ENCODE measurements around the gene USP5.
"Not testable (repeated sequence)": the region's sequence is repeated elsewhere in the genome, so short reads cannot be mapped to it uniquely, and the experiment has no call there.

Gene USP5

GRCh38 chr12:6887460-6887859, 35.5 kb downstream of the USP5 start:
- H3K36me3 ChIP-seq (ENCODE audit: control insufficient read depth in 2 of 2, insufficient read depth in 2 of 2, low read length in 2 of 2): peaks cover 0 to 4% of the 10 kb centered on the region in 2 donors
- H3K4me3 ChIP-seq (ENCODE audit: low read length in 2 of 2): no peak overlapping the region
- H3K27me3 ChIP-seq (ENCODE audit: control insufficient read depth in 2 of 2, insufficient read depth in 2 of 2, low read length in 2 of 2): no peaks in the 10 kb centered on the region
- H3K27ac ChIP-seq (ENCODE audit: low read depth in 2 of 2, low read length in 2 of 2): no peak overlapping the region
- H3K9me3 ChIP-seq (ENCODE audit: control insufficient read depth in 2 of 2, low read length in 2 of 2): no peaks in the 10 kb centered on the region
- H3K9ac ChIP-seq (ENCODE audit: low read depth in 1 of 2, low read length in 2 of 2): no peak overlapping the region
- peaks cover 8 to 11% of the 10 kb centered on the region in 2 donors for H3K4me1 ChIP-seq (ENCODE audit: control insufficient read depth in 2 of 2, insufficient read depth in 2 of 2, low read length in 2 of 2)

GRCh38 chr12:6888360-6888759, 36.4 kb downstream of the USP5 start:
- no peak overlapping the region for H3K9ac ChIP-seq (ENCODE audit: low read depth in 1 of 2, low read length in 2 of 2)
- H3K4me1 ChIP-seq (ENCODE audit: control insufficient read depth in 2 of 2, insufficient read depth in 2 of 2, low read length in 2 of 2): peaks cover 8 to 11% of the 10 kb centered on the region in 2 donors
- H3K36me3 ChIP-seq (ENCODE audit: control insufficient read depth in 2 of 2, insufficient read depth in 2 of 2, low read length in 2 of 2): peaks cover 0 to 4% of the 10 kb centered on the region in 2 donors
- no peak overlapping the region for H3K4me3 ChIP-seq (ENCODE audit: low read length in 2 of 2)
- H3K27ac ChIP-seq (ENCODE audit: low read depth in 2 of 2, low read length in 2 of 2): no peak overlapping the region
- H3K9me3 ChIP-seq (ENCODE audit: control insufficient read depth in 2 of 2, low read length in 2 of 2): no peaks in the 10 kb centered on the region
- H3K27me3 ChIP-seq (ENCODE audit: control insufficient read depth in 2 of 2, insufficient read depth in 2 of 2, low read length in 2 of 2): no peaks in the 10 kb centered on the region

GRCh38 chr12:6888794-6889193, 36.8 kb downstream of the USP5 start:
- not testable (repeated sequence) for H3K27ac ChIP-seq (ENCODE audit: low read depth in 2 of 2, low read length in 2 of 2); H3K36me3 ChIP-seq (ENCODE audit: control insufficient read depth in 2 of 2, insufficient read depth in 2 of 2, low read length in 2 of 2); H3K27me3 ChIP-seq (ENCODE audit: control insufficient read depth in 2 of 2, insufficient read depth in 2 of 2, low read length in 2 of 2); H3K4me3 ChIP-seq (ENCODE audit: low read length in 2 of 2); H3K9ac ChIP-seq (ENCODE audit: low read depth in 1 of 2, low read length in 2 of 2); H3K9me3 ChIP-seq (ENCODE audit: control insufficient read depth in 2 of 2, low read length in 2 of 2)
- peaks cover 8 to 11% of the 10 kb centered on the region in 2 donors for H3K4me1 ChIP-seq (ENCODE audit: control insufficient read depth in 2 of 2, insufficient read depth in 2 of 2, low read length in 2 of 2)

GRCh38 chr12:6889775-6890573, 38.0 kb downstream of the USP5 start:
- Histone ChIP-seq H3K4me1 (ENCODE audit: control insufficient read depth in 2 of 2, insufficient read depth in 2 of 2, low read length in 2 of 2) (peaks cover 8 to 11% of the 10 kb centered on the region in 2 donors), H3K9ac (ENCODE audit: low read depth in 1 of 2, low read length in 2 of 2) (peak overlapping the region in 1 of 2 donors; percentile 81), H3K27ac (ENCODE audit: low read depth in 2 of 2, low read length in 2 of 2) (peak overlapping the region; percentile 83 to 88), H3K4me3 (ENCODE audit: low read length in 2 of 2) (peak overlapping the region; percentile 75 to 86)
- not testable (repeated sequence) for H3K9me3 ChIP-seq (ENCODE audit: control insufficient read depth in 2 of 2, low read length in 2 of 2); H3K36me3 ChIP-seq (ENCODE audit: control insufficient read depth in 2 of 2, insufficient read depth in 2 of 2, low read length in 2 of 2); H3K27me3 ChIP-seq (ENCODE audit: control insufficient read depth in 2 of 2, insufficient read depth in 2 of 2, low read length in 2 of 2)

- peak overlapping the region; percentile 86 to 90 for H3K9ac ChIP-seq (ENCODE audit: low read depth in 1 of 2, low read length in 2 of 2)
- H3K27ac ChIP-seq (ENCODE audit: low read depth in 2 of 2, low read length in 2 of 2): peak overlapping the region; percentile 88 to 94
- peak overlapping the region; percentile 85 to 86 for H3K4me3 ChIP-seq (ENCODE audit: low read length in 2 of 2)
- peaks cover 8 to 11% of the 10 kb centered on the region in 2 donors for H3K4me1 ChIP-seq (ENCODE audit: control insufficient read depth in 2 of 2, insufficient read depth in 2 of 2, low read length in 2 of 2)
- H3K27me3 ChIP-seq (ENCODE audit: control insufficient read depth in 2 of 2, insufficient read depth in 2 of 2, low read length in 2 of 2): no peaks in the 10 kb centered on the region
- no peaks in the 10 kb centered on the region for H3K36me3 ChIP-seq (ENCODE audit: control insufficient read depth in 2 of 2, insufficient read depth in 2 of 2, low read length in 2 of 2)
- no peaks in the 10 kb centered on the region for H3K9me3 ChIP-seq (ENCODE audit: control insufficient read depth in 2 of 2, low read length in 2 of 2)
Measured at GRCh38 chr12:6890789-6891645, 39.1 kb downstream of the USP5 start.

- H3K9me3 ChIP-seq (ENCODE audit: control insufficient read depth in 2 of 2, low read length in 2 of 2): no peaks in the 10 kb centered on the region
- peak overlapping the region; percentile 88 to 94 for H3K27ac ChIP-seq (ENCODE audit: low read depth in 2 of 2, low read length in 2 of 2)
- no peaks in the 10 kb centered on the region for H3K27me3 ChIP-seq (ENCODE audit: control insufficient read depth in 2 of 2, insufficient read depth in 2 of 2, low read length in 2 of 2)
- peaks cover 8 to 11% of the 10 kb centered on the region in 2 donors for H3K4me1 ChIP-seq (ENCODE audit: control insufficient read depth in 2 of 2, insufficient read depth in 2 of 2, low read length in 2 of 2)
- H3K4me3 ChIP-seq (ENCODE audit: low read length in 2 of 2): peak overlapping the region; percentile 83 to 85
- H3K9ac ChIP-seq (ENCODE audit: low read depth in 1 of 2, low read length in 2 of 2): peak overlapping the region; percentile 86 to 90
- no peaks in the 10 kb centered on the region for H3K36me3 ChIP-seq (ENCODE audit: control insufficient read depth in 2 of 2, insufficient read depth in 2 of 2, low read length in 2 of 2)
Measured at GRCh38 chr12:6891646-6892001, 39.7 kb downstream of the USP5 start.

- H3K9me3 ChIP-seq (ENCODE audit: control insufficient read depth in 2 of 2, low read length in 2 of 2); H3K27ac ChIP-seq (ENCODE audit: low read depth in 2 of 2, low read length in 2 of 2); H3K4me3 ChIP-seq (ENCODE audit: low read length in 2 of 2); H3K36me3 ChIP-seq (ENCODE audit: control insufficient read depth in 2 of 2, insufficient read depth in 2 of 2, low read length in 2 of 2); H3K27me3 ChIP-seq (ENCODE audit: control insufficient read depth in 2 of 2, insufficient read depth in 2 of 2, low read length in 2 of 2); H3K9ac ChIP-seq (ENCODE audit: low read depth in 1 of 2, low read length in 2 of 2): not testable (repeated sequence)
- H3K4me1 ChIP-seq (ENCODE audit: control insufficient read depth in 2 of 2, insufficient read depth in 2 of 2, low read length in 2 of 2): peaks cover 8 to 11% of the 10 kb centered on the region in 2 donors
Measured at GRCh38 chr12:6892683-6893082, 40.7 kb downstream of the USP5 start.

GRCh38 chr12:6894321-6894720, 42.4 kb downstream of the USP5 start:
- H3K9me3 ChIP-seq (ENCODE audit: control insufficient read depth in 2 of 2, low read length in 2 of 2): no peaks in the 10 kb centered on the region
- H3K36me3 ChIP-seq (ENCODE audit: control insufficient read depth in 2 of 2, insufficient read depth in 2 of 2, low read length in 2 of 2): no peaks in the 10 kb centered on the region
- no peak overlapping the region for H3K9ac ChIP-seq (ENCODE audit: low read depth in 1 of 2, low read length in 2 of 2)
- peaks cover 8 to 11% of the 10 kb centered on the region in 2 donors for H3K4me1 ChIP-seq (ENCODE audit: control insufficient read depth in 2 of 2, insufficient read depth in 2 of 2, low read length in 2 of 2)
- H3K4me3 ChIP-seq (ENCODE audit: low read length in 2 of 2): no peak overlapping the region
- no peak overlapping the region for H3K27ac ChIP-seq (ENCODE audit: low read depth in 2 of 2, low read length in 2 of 2)
- no peaks in the 10 kb centered on the region for H3K27me3 ChIP-seq (ENCODE audit: control insufficient read depth in 2 of 2, insufficient read depth in 2 of 2, low read length in 2 of 2)

- Histone ChIP-seq H3K27me3 (ENCODE audit: control insufficient read depth in 2 of 2, insufficient read depth in 2 of 2, low read length in 2 of 2) (no peaks in the 10 kb centered on the region), H3K27ac (ENCODE audit: low read depth in 2 of 2, low read length in 2 of 2) (no peak overlapping the region), H3K36me3 (ENCODE audit: control insufficient read depth in 2 of 2, insufficient read depth in 2 of 2, low read length in 2 of 2) (no peaks in the 10 kb centered on the region), H3K9me3 (ENCODE audit: control insufficient read depth in 2 of 2, low read length in 2 of 2) (no peaks in the 10 kb centered on the region), H3K9ac (ENCODE audit: low read depth in 1 of 2, low read length in 2 of 2) (no peak overlapping the region), H3K4me3 (ENCODE audit: low read length in 2 of 2) (no peak overlapping the region), H3K4me1 (ENCODE audit: control insufficient read depth in 2 of 2, insufficient read depth in 2 of 2, low read length in 2 of 2) (peaks cover 0 to 4% of the 10 kb centered on the region in 2 donors)
Measured at GRCh38 chr12:6896846-6897435, 45.0 kb downstream of the USP5 start.

GRCh38 chr12:6899427-6899826, 47.5 kb downstream of the USP5 start:
- H3K27ac ChIP-seq (ENCODE audit: low read depth in 2 of 2, low read length in 2 of 2): peak overlapping the region in 1 of 2 donors; percentile 56

More at GRCh38 chr12:6899427-6899826, 47.5 kb downstream of the USP5 start:
- Histone ChIP-seq H3K9ac (ENCODE audit: low read depth in 1 of 2, low read length in 2 of 2) (no peak overlapping the region), H3K4me1 (ENCODE audit: control insufficient read depth in 2 of 2, insufficient read depth in 2 of 2, low read length in 2 of 2) (peaks cover 2 to 11% of the 10 kb centered on the region in 2 donors), H3K9me3 (ENCODE audit: control insufficient read depth in 2 of 2, low read length in 2 of 2) (no peaks in the 10 kb centered on the region), H3K27me3 (ENCODE audit: control insufficient read depth in 2 of 2, insufficient read depth in 2 of 2, low read length in 2 of 2) (no peaks in the 10 kb centered on the region), H3K36me3 (ENCODE audit: control insufficient read depth in 2 of 2, insufficient read depth in 2 of 2, low read length in 2 of 2) (no peaks in the 10 kb centered on the region), H3K4me3 (ENCODE audit: low read length in 2 of 2) (peak overlapping the region in 1 of 2 donors; percentile 5)

Data from mucosa of rectum (tissue), 2 donors.